Esophagus squamous epithelium (tissue), 4 donors: ENCODE data around the gene ADAM19.

Experiments
- POLR2A ChIP-seq, 4 donors: fragments of 450-650 bp; IDR thresholded peaks; one replicate each; pipeline ENCODE4 v1.6.1; 2017; ENCODE audit warnings: antibody characterized with exemption in 4 of 4, mild to moderate bottlenecking in 4 of 4, moderate library complexity in 3 of 4
- TF ChIP-seq, protein P1 (sequence below), 6 experiments: fragments of 450-650 bp in 4 of 6; fragments of 200-600 bp in 2 of 6; sonication (generic) in 2 of 6; IDR thresholded peaks; one replicate each; pipeline ENCODE4 v1.5.1; 2016 to 2019; ENCODE audit warnings: antibody characterized with exemption in 6 of 6, mild to moderate bottlenecking in 4 of 6, moderate library complexity in 4 of 6

GRCh38 chr5:157624144-157624543 is 48.6 kb upstream of the ADAM19 start:
- TF ChIP-seq, protein P1, sequence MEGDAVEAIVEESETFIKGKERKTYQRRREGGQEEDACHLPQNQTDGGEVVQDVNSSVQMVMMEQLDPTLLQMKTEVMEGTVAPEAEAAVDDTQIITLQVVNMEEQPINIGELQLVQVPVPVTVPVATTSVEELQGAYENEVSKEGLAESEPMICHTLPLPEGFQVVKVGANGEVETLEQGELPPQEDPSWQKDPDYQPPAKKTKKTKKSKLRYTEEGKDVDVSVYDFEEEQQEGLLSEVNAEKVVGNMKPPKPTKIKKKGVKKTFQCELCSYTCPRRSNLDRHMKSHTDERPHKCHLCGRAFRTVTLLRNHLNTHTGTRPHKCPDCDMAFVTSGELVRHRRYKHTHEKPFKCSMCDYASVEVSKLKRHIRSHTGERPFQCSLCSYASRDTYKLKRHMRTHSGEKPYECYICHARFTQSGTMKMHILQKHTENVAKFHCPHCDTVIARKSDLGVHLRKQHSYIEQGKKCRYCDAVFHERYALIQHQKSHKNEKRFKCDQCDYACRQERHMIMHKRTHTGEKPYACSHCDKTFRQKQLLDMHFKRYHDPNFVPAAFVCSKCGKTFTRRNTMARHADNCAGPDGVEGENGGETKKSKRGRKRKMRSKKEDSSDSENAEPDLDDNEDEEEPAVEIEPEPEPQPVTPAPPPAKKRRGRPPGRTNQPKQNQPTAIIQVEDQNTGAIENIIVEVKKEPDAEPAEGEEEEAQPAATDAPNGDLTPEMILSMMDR (IDR thresholded peaks at IDR 0.05) = no peak
- no peak for TF ChIP-seq POLR2A (IDR thresholded peaks at IDR 0.05)
